SU-DHL-6 (cell line): ENCODE measurements around the gene FBXW2.

Source experiments
- H2AFZ ChIP-seq: fragments of 200-600 bp; sonication (generic); 2 replicates; pipeline ENCODE4 v1.6.1; 2014; ENCODE audit warnings: low read depth, mild to moderate bottlenecking, moderate library complexity, mixed read lengths, antibody characterized with exemption, low read length; ENCODE audit not compliant: severe bottlenecking
- H3F3A ChIP-seq: fragments of 200-600 bp; shearing (Covaris generic); 2 replicates; pipeline ENCODE4 v1.6.0; 2016; ENCODE audit warnings: antibody characterized with exemption, mild to moderate bottlenecking; ENCODE audit not compliant: insufficient read depth
- H3K27ac ChIP-seq: fragments of 200-600 bp; sonication (generic); 2 replicates; pipeline ENCODE4 v1.5.1; 2016; ENCODE audit warnings: low read depth, mild to moderate bottlenecking, low read length, moderate library complexity, mixed read lengths
- H3K27me3 ChIP-seq: fragments of 200-600 bp; sonication (generic), shearing (Covaris generic); 2 replicates; pipeline ENCODE4 v1.6.0; 2014; ENCODE audit warnings: mild to moderate bottlenecking, low read length
- H3K36me3 ChIP-seq: fragments of 200-600 bp; sonication (generic); 2 replicates; pipeline ENCODE4 v1.6.1; 2014; ENCODE audit warnings: mild to moderate bottlenecking, low read length, mixed read lengths
- H3K4me2 ChIP-seq: fragments of 300-600, 200-600 bp; shearing (Covaris generic), sonication (generic); 2 replicates; pipeline ENCODE4 v1.6.0; 2014; ENCODE audit warnings: low read length, low read depth, mild to moderate bottlenecking; ENCODE audit not compliant: poor library complexity, severe bottlenecking
- H3K4me3 ChIP-seq: fragments of 200-600 bp; sonication (generic); 2 replicates; pipeline ENCODE4 v1.5.1; 2014; ENCODE audit warnings: antibody characterized with exemption, low read length, mild to moderate bottlenecking, mixed read lengths; ENCODE audit not compliant: insufficient read depth, poor library complexity, severe bottlenecking
- H3K79me2 ChIP-seq: fragments of 200-600 bp; sonication (generic); 2 replicates; pipeline ENCODE4 v1.6.1; 2014; ENCODE audit warnings: mild to moderate bottlenecking, low read length, moderate library complexity; ENCODE audit not compliant: insufficient read depth
- H3K9ac ChIP-seq: fragments of 200-600 bp; sonication (generic); 2 replicates; pipeline ENCODE4 v1.7.0; 2014; ENCODE audit warnings: mild to moderate bottlenecking, low read length
- H3K9me2 ChIP-seq: fragments of 200-600 bp; sonication (generic); replicated peaks from 2 replicates; pipeline ENCODE4 v1.6.1; 2014; ENCODE audit warnings: low read length; ENCODE audit not compliant: insufficient read depth
- H3K9me3 ChIP-seq: fragments of 200-600 bp; sonication (generic); 2 replicates; pipeline ENCODE4 v1.6.1; 2014; ENCODE audit warnings: low read length, mixed read lengths; ENCODE audit not compliant: insufficient read depth
- H4K20me1 ChIP-seq: fragments of 200-600 bp; sonication (generic); 2 replicates; pipeline ENCODE4 v1.6.1; 2014; ENCODE audit warnings: low read depth, mild to moderate bottlenecking, antibody characterized with exemption, low read length, moderate library complexity, mixed read lengths
- EZH2phosphoT487 ChIP-seq: fragments of 200-600 bp; sonication (generic), shearing (Covaris generic); conservative IDR thresholded peaks from 2 replicates; pipeline ENCODE4 v1.6.1; 2018; ENCODE audit warnings: mild to moderate bottlenecking, antibody characterized with exemption, low read length, moderate library complexity, mixed read lengths
- TF ChIP-seq, protein P1 (sequence below): fragments of 200-600 bp; sonication (generic); IDR thresholded peaks from one replicate; pipeline ENCODE4 v1.5.1; 2017; ENCODE audit warnings: antibody characterized with exemption, mild to moderate bottlenecking, low read length, moderate library complexity; ENCODE audit not compliant: insufficient read depth, poor library complexity, severe bottlenecking

Gene FBXW2

DNA sequence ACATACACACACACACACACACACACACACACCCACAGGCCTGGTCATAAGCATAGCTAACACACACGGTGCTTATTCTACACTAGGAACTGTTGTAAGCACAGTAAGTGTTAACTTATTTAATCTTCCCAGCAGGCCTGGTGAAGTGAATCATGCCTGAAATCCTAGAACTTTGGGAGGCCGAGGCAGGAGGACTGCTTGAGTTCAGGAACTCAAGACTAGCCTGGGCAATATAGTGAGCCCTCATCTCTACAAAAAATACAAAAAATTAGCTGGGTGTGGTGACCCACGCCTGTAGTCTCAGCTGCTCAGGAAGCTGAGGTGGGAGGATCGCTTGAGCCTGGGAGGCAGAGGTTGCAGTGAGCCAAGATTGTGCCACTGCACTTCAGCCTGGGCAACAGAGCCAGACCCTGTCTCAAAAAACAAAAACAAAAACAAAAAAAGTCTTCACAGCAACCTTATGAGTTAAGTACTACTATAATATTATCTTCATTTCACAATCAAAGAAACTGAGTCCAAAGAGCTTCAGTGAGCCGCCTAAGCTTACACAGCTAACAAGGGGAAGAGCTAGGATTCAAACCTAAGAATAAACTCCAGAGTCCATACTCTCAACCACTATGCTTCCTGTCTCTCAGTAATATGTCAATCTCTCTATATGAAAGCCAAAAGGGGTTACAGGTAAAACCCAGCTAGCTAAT, 81.2 kb downstream of the FBXW2 start:
- H3K36me3 ChIP-seq: no peaks in the 10 kb centered on the region
- peak overlapping the region; percentile 67 for H3K4me2 ChIP-seq
- no peak overlapping the region for H3K9ac ChIP-seq
- no peak overlapping the region for H3K27ac ChIP-seq
- H3F3A ChIP-seq: no peaks in the 10 kb centered on the region; the same call in 1 of the 2 replicates
- no peaks in the 10 kb centered on the region for H4K20me1 ChIP-seq
- H3K4me3 ChIP-seq: no peak overlapping the region
- no peaks in the 10 kb centered on the region for H3K27me3 ChIP-seq
- H3K9me3 ChIP-seq: no peaks in the 10 kb centered on the region
- no peak for TF ChIP-seq EZH2phosphoT487
- no peaks in the 10 kb centered on the region for H3K79me2 ChIP-seq
- no peaks in the 10 kb centered on the region for H3K9me2 ChIP-seq
- no peak overlapping the region for H2AFZ ChIP-seq

- H4K20me1 ChIP-seq: no peaks in the 10 kb centered on the region
- TF ChIP-seq, protein P1, sequence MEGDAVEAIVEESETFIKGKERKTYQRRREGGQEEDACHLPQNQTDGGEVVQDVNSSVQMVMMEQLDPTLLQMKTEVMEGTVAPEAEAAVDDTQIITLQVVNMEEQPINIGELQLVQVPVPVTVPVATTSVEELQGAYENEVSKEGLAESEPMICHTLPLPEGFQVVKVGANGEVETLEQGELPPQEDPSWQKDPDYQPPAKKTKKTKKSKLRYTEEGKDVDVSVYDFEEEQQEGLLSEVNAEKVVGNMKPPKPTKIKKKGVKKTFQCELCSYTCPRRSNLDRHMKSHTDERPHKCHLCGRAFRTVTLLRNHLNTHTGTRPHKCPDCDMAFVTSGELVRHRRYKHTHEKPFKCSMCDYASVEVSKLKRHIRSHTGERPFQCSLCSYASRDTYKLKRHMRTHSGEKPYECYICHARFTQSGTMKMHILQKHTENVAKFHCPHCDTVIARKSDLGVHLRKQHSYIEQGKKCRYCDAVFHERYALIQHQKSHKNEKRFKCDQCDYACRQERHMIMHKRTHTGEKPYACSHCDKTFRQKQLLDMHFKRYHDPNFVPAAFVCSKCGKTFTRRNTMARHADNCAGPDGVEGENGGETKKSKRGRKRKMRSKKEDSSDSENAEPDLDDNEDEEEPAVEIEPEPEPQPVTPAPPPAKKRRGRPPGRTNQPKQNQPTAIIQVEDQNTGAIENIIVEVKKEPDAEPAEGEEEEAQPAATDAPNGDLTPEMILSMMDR: no peak
- no peak for TF ChIP-seq EZH2phosphoT487
- no peak overlapping the region for H3K4me2 ChIP-seq
- H3K79me2 ChIP-seq: no peaks in the 10 kb centered on the region
- no peaks in the 10 kb centered on the region for H3K9me2 ChIP-seq
- no peak overlapping the region for H3K27ac ChIP-seq
- no peaks in the 10 kb centered on the region for H3K9me3 ChIP-seq
- no peak overlapping the region for H3K9ac ChIP-seq
- H3K36me3 ChIP-seq: no peaks in the 10 kb centered on the region
- no peak overlapping the region for H3K4me3 ChIP-seq
- no peaks in the 10 kb centered on the region; the same call in 1 of the 2 replicates for H3F3A ChIP-seq
- no peaks in the 10 kb centered on the region for H3K27me3 ChIP-seq
- H2AFZ ChIP-seq: no peak overlapping the region
These were observed 81.9 kb downstream of the FBXW2 start for GRCh38 chr9:120711354-120711753.

DNA sequence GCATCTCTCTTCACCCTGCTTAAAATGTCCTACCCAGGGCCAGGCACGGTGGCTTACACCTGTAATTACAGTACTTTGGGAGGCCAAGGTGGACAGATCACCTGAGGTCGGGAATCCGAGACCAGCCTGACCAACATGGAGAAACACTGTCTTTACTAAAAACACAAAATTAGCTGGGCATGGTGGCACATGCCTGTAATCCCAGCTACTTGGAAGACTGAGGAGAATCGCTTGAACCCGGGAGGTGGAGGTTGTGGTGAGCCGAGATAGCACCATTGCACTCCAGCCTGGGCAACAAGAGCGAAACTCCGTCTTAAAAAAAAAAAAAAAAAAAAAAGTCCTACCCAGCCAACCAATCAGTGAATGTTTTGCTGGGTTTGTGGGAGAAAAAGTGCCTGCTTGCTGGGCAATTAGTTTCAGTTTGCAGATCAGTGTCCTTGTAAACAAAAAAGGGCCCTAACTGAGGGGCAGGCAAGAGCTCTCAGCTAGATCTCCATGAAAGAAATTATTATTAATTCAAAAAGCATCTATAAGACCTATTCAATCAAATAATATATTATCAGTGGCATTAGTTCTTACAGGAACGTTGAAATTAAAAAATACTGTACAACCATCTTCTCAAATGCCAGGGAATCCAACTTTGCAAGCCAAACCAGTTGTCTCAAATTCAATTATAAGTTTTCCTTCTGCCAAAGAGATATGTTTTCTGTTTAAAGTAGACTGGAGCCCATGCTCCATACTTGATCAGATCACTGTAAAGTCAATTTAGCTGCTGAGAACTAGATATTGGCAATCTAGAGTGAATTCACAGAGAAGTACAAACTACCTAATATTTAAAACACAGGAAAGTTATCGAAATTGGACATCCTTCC, 82.9 kb downstream of the FBXW2 start:
- H3K27me3 ChIP-seq: no peaks in the 10 kb centered on the region
- no peaks in the 10 kb centered on the region for H3K9me3 ChIP-seq
- H3K79me2 ChIP-seq: no peaks in the 10 kb centered on the region
- no peak overlapping the region for H3K4me2 ChIP-seq
- H3F3A ChIP-seq: peaks cover 4% of the 10 kb centered on the region; the same call in 1 of the 2 replicates
- no peaks in the 10 kb centered on the region for H4K20me1 ChIP-seq
- TF ChIP-seq, protein P1: no peak
- TF ChIP-seq EZH2phosphoT487: no peak
- no peak overlapping the region for H3K27ac ChIP-seq
- H3K36me3 ChIP-seq: no peaks in the 10 kb centered on the region
- H3K9me2 ChIP-seq: no peaks in the 10 kb centered on the region
- no peak overlapping the region for H3K9ac ChIP-seq
- no peak overlapping the region for H2AFZ ChIP-seq
- no peak overlapping the region for H3K4me3 ChIP-seq
